B cell (primary cell): Measurements from ENCODE around the gene PCGF3.

Source experiments
- EZH2 ChIP-seq: IDR thresholded peaks from 2 replicates; pipeline ENCODE4 v1.6.1; 2012; ENCODE audit warnings: borderline replicate concordance, low read depth, mild to moderate bottlenecking, moderate library complexity, low read length; ENCODE audit not compliant: insufficient read depth, poor library complexity, severe bottlenecking
- TF ChIP-seq, protein P1 (sequence below): fragments of 200-600 bp; IDR thresholded peaks from one replicate; pipeline ENCODE4 v1.8.0; 2022; ENCODE audit warnings: antibody characterized with exemption, mild to moderate bottlenecking

DNA sequence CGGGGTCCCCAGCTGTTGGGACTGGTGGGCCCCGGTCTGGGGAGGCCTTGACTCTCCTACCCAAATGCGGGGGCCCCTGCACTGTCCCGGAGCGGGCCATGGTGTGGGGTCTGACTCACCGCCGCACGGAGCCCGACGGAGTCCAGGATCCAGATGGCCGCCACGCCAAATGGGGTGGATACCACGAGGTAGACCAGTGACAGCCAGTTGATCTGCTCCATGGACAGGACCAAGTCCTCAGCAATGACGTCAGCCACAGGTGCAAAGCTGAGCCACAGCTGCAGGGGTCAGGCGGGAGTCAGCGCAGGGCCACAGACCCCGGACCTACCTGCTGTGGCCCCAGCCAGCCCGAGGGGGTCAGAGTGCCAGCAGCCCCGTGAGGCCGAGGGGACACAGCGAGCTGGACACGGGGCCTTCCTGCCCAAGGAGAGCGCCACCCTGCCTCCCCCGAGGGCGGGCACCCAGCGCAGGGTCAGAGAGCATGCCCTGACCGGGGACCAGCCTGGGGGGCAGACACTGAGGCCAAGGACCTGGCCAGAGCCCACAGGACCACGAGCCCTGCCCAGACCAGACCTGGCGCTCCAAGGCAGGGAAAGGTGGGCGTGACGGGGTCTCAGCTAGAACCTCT lies 19.1 kb upstream of the PCGF3 start:
- TF ChIP-seq, protein P1, sequence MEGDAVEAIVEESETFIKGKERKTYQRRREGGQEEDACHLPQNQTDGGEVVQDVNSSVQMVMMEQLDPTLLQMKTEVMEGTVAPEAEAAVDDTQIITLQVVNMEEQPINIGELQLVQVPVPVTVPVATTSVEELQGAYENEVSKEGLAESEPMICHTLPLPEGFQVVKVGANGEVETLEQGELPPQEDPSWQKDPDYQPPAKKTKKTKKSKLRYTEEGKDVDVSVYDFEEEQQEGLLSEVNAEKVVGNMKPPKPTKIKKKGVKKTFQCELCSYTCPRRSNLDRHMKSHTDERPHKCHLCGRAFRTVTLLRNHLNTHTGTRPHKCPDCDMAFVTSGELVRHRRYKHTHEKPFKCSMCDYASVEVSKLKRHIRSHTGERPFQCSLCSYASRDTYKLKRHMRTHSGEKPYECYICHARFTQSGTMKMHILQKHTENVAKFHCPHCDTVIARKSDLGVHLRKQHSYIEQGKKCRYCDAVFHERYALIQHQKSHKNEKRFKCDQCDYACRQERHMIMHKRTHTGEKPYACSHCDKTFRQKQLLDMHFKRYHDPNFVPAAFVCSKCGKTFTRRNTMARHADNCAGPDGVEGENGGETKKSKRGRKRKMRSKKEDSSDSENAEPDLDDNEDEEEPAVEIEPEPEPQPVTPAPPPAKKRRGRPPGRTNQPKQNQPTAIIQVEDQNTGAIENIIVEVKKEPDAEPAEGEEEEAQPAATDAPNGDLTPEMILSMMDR: no peak
- no peak for TF ChIP-seq EZH2
